GM18505 (cell line): ENCODE measurements around the gene ALDH1A1.
"Not testable (repeated sequence)": the region's sequence is repeated elsewhere in the genome, so short reads cannot be mapped to it uniquely, and the experiment has no call there.

Source experiments
- ATAC-seq: cut with Tn5 transposase; IDR thresholded peaks from one replicate; pipeline ENCODE4 v1.9.1; 2021; ENCODE audit not compliant: unreplicated experiment
- POLR2A ChIP-seq: IDR thresholded peaks from 4 replicates; pipeline ENCODE4 v1.6.1; 2011; ENCODE audit warnings: borderline replicate concordance; ENCODE audit not compliant: insufficient read depth, insufficient read length; ENCODE audit errors: extremely low read depth

The ALDH1A1 gene

DNA sequence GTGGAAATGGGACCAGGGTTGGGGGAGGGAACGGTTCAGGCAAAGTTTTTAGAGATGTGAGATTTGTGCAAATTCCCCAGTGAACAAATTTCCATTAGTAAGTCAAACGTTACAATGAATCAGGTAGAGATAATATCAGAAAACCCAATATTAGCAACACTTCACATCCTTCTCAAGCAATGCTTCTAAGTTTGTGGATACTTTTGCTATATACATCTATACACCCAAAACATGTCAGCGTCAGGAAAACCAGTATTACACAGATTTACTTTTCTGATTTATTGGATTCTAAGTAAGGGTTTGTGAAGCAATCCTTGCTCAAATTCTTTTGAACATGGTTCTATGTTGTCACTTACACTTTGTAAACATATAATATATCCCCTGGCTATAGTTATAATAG lies 6.5 kb downstream of the ALDH1A1 start:
- TF ChIP-seq POLR2A: no peak
- ATAC-seq: no peak

DNA sequence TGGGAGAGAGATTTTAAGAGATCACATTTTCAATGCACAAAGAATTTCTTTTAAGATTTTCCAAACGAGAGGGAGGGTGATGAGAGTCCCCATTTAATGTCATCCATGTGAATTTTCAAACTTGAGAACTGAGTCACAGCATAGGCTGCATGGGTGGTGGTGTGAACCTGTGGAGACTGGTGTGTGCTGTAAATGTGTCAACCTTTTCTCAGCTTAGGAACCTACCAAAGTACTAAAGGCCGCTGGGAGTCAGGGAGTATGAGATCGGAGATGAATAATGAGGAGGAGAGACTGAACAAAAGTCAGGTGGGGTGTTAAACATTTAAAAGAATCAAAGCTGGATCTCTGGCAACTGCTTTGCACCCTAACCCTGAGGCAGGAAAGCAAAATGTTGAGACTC lies 7.5 kb downstream of the ALDH1A1 start:
- ATAC-seq: no peak
- no peak for TF ChIP-seq POLR2A

DNA sequence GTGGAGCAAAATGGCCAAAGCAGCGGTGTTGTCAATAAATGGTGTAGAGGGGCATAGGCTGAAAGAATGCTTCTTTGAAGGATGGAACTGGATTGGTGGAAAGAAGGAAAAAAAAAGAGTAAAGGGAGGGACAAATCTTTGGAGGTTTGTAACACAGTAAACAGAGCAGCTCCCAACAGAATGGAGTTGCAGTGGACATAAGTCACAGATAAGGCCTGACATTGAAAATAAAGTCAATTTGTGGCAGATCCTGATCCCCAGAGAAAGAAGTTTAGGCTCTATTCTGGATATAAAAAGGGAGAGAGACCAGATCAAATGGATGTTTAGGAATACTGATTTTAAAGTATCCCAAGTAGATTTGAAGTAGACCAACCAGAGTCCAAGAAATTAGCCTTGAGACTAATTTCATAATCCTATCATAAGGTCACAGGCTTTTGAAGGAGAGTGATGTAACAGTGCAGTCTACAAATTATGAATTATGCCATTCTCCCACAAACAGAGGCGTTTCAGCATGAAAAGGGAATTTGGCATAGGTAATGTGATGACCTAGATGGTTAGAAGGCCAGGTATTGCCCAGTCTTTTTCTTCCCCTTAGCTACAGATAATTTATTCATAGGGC lies 8.9 kb downstream of the ALDH1A1 start:
- ATAC-seq: no peak
- TF ChIP-seq POLR2A: no peak

DNA sequence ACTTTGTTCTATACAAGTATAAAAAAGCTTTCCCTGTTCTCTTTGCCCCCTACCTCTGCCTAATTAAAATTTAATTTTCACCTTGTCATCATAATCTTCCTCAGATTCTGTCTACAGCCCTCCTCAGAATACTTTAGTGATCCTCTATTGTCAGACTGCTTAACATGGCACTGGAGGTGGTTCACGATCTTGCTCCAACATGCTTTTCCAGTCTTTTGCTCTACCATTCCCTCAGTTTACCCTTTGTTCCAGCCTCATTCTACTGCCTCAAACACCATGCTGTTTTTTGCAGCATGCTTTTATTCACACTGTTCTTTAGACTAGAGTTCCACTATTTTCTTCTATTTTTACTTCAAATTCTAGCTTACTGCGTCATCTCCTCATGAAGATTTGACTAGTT lies 10.4 kb downstream of the ALDH1A1 start:
- no peak for ATAC-seq
- TF ChIP-seq POLR2A: no peak

DNA sequence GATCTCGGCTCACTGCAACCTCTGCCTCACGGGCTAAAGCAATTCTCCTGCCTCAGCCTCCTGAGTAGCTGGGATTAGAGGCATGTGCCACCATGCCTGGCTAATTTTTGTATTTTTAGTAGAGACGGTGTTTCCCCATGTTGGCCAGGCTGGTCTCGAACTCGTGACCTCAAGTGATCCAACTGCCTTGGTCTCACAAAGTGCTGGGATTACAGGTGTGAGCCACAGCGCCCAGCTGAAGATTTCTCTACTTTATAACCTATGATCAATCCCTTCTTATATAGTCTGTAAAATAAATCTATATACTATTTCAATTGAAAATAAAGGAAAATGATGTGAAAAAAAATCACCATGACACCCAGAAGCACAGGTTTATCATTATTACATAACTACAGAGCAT lies 13.3 kb downstream of the ALDH1A1 start:
- ATAC-seq: not testable (repeated sequence)

DNA sequence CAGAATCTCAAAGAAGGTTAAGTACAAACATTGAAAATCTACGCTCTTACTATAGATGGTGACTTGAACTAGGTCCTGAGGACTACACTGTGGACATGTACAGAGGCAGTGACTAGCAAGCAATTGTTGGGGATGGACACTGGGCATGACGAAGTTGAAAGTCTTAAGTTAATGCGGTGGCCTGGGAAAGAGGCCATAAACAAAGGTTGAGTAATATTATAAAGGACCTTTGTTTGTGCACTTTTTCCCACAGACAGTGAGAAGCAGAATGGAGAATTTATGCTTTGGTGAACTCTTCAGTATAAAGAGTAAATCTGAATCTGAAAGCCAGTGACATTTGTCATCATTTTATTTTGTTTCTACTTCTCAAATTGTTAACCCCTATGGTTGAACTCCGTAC lies 15.3 kb downstream of the ALDH1A1 start:
- no peak for TF ChIP-seq POLR2A
- ATAC-seq: no peak

DNA sequence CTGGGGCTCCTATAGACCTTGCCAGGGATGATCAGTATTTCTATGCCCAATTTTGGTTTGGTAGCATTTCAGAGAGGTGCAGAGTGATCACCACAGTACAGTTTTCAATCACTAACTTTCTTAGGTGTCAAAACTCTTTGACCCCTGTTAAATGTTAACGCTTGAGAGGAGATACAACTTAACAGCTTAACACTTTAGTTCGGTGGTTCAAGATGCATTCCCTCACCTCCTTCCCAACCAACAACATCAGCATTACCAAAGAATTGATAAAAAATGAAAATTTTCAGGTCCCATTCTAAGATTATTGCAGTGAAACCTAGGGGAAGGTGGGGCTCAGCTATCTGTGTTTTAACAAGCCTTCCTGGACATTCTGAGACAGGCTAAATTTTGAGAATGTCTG lies 16.2 kb downstream of the ALDH1A1 start:
- no peak for ATAC-seq
- TF ChIP-seq POLR2A: no peak

DNA sequence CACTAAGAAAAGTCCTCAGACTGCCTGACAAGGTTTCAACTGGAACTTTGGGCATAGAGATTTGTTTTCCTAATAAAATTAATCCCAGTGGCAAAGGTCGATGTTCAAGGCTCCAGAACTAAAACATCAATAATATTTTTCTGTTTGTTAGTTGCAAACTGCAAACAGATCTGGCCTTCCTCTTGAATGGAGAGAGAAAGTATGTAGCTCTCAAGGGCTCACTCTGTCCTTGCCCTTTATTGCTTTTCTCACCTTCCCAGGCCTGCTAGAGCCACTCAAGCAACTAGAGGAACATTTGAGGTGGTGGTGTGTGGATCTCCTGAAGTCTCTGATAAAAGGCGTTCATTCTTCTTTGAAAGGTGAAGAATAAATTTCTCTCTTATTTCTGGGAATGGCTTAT lies 16.6 kb downstream of the ALDH1A1 start:
- TF ChIP-seq POLR2A: no peak
- ATAC-seq: no peak

DNA sequence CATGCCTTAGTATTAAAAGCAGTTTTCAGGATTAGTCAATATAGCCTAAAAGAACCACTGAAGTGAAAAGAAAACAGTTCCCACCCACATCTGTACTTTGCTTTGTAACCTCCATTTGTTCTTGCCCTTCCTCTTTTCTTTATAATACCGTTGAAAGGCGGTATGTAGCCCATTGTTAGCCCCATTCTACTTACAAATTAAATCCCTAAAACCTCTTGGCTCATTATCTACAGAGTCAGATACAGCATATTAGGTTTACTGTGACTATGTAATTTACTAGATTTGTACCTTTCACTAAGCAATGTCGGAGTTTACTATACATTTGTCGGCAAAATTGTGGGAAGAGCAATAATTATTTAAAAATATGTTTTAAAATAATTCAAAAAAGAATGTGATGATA lies 17.3 kb downstream of the ALDH1A1 start:
- no peak for TF ChIP-seq POLR2A
- no peak for ATAC-seq

DNA sequence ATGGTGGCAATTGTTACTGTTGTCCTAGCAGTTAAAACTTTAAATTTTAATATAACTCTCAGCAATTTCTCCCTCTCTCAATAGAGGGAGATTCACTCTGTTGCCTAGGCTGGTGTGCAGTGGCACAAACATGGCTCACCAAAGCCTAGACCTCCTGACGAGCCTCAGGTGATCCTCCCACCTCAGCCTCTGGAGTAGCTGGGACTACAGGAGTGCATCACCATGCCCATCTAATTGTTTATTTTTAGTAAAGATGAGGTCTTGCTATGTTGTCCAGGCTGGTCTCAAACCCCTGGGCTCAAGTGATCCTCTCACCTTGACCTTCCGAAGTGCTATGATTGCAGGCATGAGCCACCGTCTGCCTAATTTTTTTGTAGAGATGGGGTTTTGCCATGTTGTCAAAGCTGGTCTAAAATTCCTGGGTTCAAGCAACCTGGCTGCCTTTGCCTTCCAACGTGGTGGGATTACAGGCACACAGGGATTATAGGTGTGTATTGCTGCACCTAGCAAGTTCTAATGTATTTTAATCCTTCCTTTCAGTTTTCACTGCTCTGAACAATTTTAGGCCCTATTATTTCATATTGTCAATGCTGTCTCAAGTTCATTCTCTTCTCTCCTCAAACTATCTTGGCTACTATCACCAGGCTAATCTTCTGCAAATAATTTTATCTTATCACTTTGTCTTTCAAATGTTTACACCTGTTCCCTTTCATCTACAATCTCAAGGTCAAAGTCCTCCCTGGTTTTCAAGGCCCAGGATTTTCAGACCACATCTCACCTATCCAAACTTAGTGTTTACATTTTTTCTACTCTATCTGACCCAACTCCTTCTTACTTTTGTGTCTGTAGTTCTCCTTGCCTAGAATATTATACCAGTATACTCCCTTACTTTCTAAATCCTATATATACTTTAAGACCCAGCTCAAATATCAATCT lies 18.9 kb downstream of the ALDH1A1 start:
- no peak for ATAC-seq
- TF ChIP-seq POLR2A: no peak

DNA sequence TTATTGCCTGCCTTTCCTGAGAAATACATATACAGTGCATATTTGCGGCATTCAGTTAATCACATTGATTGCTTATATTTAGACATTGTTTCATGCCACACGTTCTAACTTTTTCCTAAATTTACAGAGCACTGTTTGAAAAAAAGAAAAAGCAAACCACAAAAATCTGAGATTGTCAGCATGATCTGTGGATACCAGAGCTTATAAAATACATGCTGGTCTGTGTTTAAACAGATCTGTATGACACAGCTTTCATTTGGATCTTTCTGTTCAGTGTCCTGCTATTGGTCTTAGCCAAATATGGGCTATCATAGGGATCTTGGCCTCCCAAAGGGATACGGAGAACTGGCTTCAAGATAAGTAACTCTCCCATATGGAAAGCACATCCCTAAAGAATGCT lies 20.2 kb downstream of the ALDH1A1 start:
- no peak for TF ChIP-seq POLR2A
- no peak for ATAC-seq

DNA sequence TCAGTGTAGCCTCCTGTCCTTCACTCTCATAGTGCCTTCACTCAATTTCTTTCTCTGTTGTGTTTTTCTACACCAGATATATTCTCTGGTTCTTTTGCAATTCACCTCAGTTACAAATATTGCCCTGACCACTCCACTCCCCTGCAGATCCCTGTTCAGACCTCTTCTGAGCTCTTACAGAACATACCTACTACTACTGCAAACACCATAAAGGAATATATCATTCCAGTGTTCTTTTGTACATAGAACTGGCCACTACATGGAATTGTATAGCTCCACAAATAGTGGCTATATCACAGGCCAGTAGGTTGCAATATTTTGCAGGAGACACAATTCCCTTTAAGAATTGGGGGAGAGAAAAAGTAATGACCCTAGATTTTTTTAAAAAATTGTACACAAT lies 21.0 kb downstream of the ALDH1A1 start:
- no peak for TF ChIP-seq POLR2A
- no peak for ATAC-seq

DNA sequence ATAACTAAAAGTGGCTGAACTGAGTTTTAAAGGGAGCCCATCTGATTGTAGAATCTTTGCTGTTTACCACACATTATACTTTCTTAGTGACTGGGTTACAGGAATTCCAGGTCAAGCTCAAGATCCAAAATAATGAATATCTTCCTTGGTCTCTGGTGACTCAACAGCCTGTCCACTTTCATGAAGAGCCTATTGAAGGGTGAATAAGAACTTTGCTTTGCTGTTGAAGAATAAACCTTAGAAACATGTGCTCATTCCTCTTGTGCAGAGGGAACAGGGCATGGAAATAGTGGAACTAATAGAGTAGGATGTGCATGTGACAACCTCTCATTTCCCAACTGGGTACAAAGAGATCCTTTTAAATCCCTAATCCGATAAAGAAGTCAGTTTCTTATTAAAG lies 21.4 kb downstream of the ALDH1A1 start:
- no peak for TF ChIP-seq POLR2A
- no peak for ATAC-seq

DNA sequence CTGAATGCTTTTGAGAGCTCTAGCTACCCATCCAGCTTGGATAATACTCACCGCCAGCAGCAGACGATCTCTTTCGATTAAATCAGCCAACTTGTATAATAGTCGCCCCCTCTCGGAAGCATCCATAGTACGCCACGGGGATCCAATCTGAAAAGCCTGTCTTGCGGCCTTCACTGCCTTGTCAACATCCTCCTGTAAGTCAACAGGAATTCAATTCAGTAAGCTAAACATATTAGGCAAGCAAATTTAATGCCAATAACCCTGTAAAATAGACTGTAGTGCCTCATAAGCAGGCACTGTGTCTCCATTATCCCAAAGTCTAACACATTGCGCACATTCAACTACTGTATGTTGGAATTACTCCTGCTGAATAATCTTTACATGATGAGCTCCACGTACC lies 22.0 kb downstream of the ALDH1A1 start:
- no peak for TF ChIP-seq POLR2A
- ATAC-seq: no peak
